K562 (cell line): Measurements from ENCODE around the gene TIMM17B. TPM values are rescaled to one million over a fixed set of nuclear protein-coding genes. Genes with fewer than 3 reads are reported as not detected.

Source experiments
- ATAC-seq: fragments of 200-7000 bp; cut with Tn5 transposase; 3 replicates; pipeline ENCODE4 v1.9.1; 2020; ENCODE audit warnings: moderate library complexity
- BruUV-seq: library from RNA; stranded (reverse); fragments of 400-500 nt; replicated peaks from 2 replicates; lab custom pipeline; 2021; lab: Mats Ljungman, UMichigan
- CTCF ChIA-PET: fragments of 300-600 bp; formaldehyde crosslinking; extraction: SDS; loops from one replicate; lab custom pipeline; 2021; ENCODE audit warnings: low intra/inter-chr PET ratio; lab: Yijun Ruan, JAX
- POLR2A ChIA-PET: fragments of 300-600, 350-650 bp; sonication (Branson Sonifier 250); formaldehyde crosslinking; extraction: SDS; loops from one replicate; lab custom pipeline; 2021; ENCODE audit warnings: antibody characterized with exemption, inconsistent platforms; lab: Yijun Ruan, JAX
- DNase-seq, 4 experiments: peaks; one replicate each; pipeline versions ENCODE4 v3.0.0 to v3.0.0-alpha.2; 2011 to 2018; ENCODE audit warnings: low spot score in 3 of 4, mixed read lengths in 3 of 4; ENCODE audit errors: extremely low read depth in 1 of 4
- FAIRE-seq: peaks from 2 replicates; lab custom pipeline; 2011; peaks lifted over from hg19 to GRCh38; lab: Jason Lieb, UNC
- H2AFZ ChIP-seq: 2 replicates; pipeline ENCODE4 v1.6.0; 2011; ENCODE audit warnings: low read depth, low read length, control low read depth, inconsistent platforms
- H3K27ac ChIP-seq: fragments of 200-600 bp; 3 replicates; pipeline ENCODE4 v1.8.0; 2011; ENCODE audit warnings: low read depth, mild to moderate bottlenecking, control low read depth, inconsistent platforms, low read length, moderate library complexity, mixed read lengths; ENCODE audit errors: extremely low read depth
- H3K27me3 ChIP-seq, 2 experiments: fragments of 300-600 bp in 1 of 2; 2 replicates in 1 of 2; 3 replicates in 1 of 2; pipeline versions ENCODE4 v1.6.0 to v1.8.0; 2011; ENCODE audit warnings: inconsistent platforms in 2 of 2, low read length in 2 of 2, mild to moderate bottlenecking in 1 of 2, mixed read lengths in 1 of 2, moderate library complexity in 1 of 2; ENCODE audit not compliant: control insufficient read depth in 2 of 2, insufficient read depth in 2 of 2
- H3K36me3 ChIP-seq: fragments of 300-600 bp; 3 replicates; pipeline ENCODE4 v1.8.0; 2011; ENCODE audit warnings: mild to moderate bottlenecking, low read length, inconsistent platforms; ENCODE audit not compliant: control insufficient read depth, insufficient read depth
- H3K4me1 ChIP-seq, 2 experiments: fragments of 200-600 bp in 1 of 2; replicated peaks in 1 of 2; 2 replicates in 1 of 2; 3 replicates in 1 of 2; pipeline versions ENCODE4 v1.5.1 to v1.8.0; 2011; ENCODE audit warnings: inconsistent platforms in 2 of 2, low read length in 2 of 2, mild to moderate bottlenecking in 1 of 2, mixed read lengths in 1 of 2, moderate library complexity in 1 of 2; ENCODE audit not compliant: control insufficient read depth in 2 of 2, insufficient read depth in 2 of 2
- H3K4me2 ChIP-seq: 2 replicates; pipeline ENCODE4 v1.6.1; 2011; ENCODE audit warnings: low read length, control low read depth, inconsistent platforms, mixed read lengths; ENCODE audit not compliant: insufficient read depth
- H3K4me3 ChIP-seq: fragments of 200-600 bp; sonication (generic), shearing (Covaris generic); 2 replicates; pipeline ENCODE4 v1.5.1; 2016; ENCODE audit warnings: control low read depth, inconsistent platforms
- H3K79me2 ChIP-seq: fragments of 200-600 bp; 3 replicates; pipeline ENCODE4 v1.8.0; 2011; ENCODE audit warnings: low read length, inconsistent platforms; ENCODE audit not compliant: control insufficient read depth, insufficient read depth
- H3K9ac ChIP-seq, 2 experiments: 2 replicates each; pipeline versions ENCODE4 v1.6.0 to v1.6.1; 2011; ENCODE audit warnings: low read depth in 2 of 2, low read length in 2 of 2, control low read depth in 1 of 2, inconsistent platforms in 1 of 2, mild to moderate bottlenecking in 1 of 2, mixed read lengths in 1 of 2; ENCODE audit not compliant: insufficient read depth in 1 of 2
- H3K9me1 ChIP-seq: one replicate; pipeline ENCODE4 v1.6.0; 2011; ENCODE audit warnings: inconsistent platforms, mild to moderate bottlenecking, low read length, moderate library complexity; ENCODE audit not compliant: control insufficient read depth, insufficient read depth
- H3K9me3 ChIP-seq: replicated peaks from 2 replicates; pipeline ENCODE4 v1.5.1; 2011; ENCODE audit warnings: low read depth, low read length, inconsistent platforms; ENCODE audit not compliant: control insufficient read depth, insufficient read depth
- H4K20me1 ChIP-seq: replicated peaks from 2 replicates; pipeline ENCODE4 v1.6.1; 2011; ENCODE audit warnings: low read length, inconsistent platforms, mixed read lengths; ENCODE audit not compliant: control insufficient read depth, insufficient read depth
- MXI1 ChIP-seq: IDR thresholded peaks from 2 replicates; pipeline ENCODE4 v1.6.1; 2011; ENCODE audit warnings: low read depth, mild to moderate bottlenecking, improper control_type of control experiment, low read length
- RBBP5 ChIP-seq: fragments of 200-600 bp; sonication (generic); IDR thresholded peaks from 2 replicates; pipeline ENCODE4 v1.6.1; 2012; ENCODE audit warnings: borderline replicate concordance, mild to moderate bottlenecking, low read length, control low read depth, inconsistent platforms; ENCODE audit not compliant: insufficient read depth, poor library complexity, severe bottlenecking
- SOX6 ChIP-seq: fragments of 450-650 bp; IDR thresholded peaks from 2 replicates; pipeline ENCODE4 v1.6.1; 2014; ENCODE audit warnings: mild to moderate bottlenecking
- TEAD2 ChIP-seq: fragments of 450-650 bp; IDR thresholded peaks from 2 replicates; pipeline ENCODE4 v1.6.1; 2016; ENCODE audit warnings: missing genetic modification characterization, control low read depth, missing compliant biosample characterization
- XRCC4 ChIP-seq: IDR thresholded peaks from one replicate; pipeline ENCODE4 v1.6.1; 2011; ENCODE audit not compliant: insufficient read depth, insufficient read length; ENCODE audit errors: extremely low read depth
- WGBS: fragments of 100-300 bp; shearing (Covaris generic); methylation state at CpG from one replicate; pipeline ENCODE4 v1.1.6; 2016; ENCODE audit warnings: low coverage, mixed read lengths; ENCODE audit not compliant: insufficient coverage; ENCODE audit errors: missing lambda C conversion rate; 5-methylcytosine and 5-hydroxymethylcytosine counted together
- in situ Hi-C: fragments of 300-500 bp; cut with MboI; formaldehyde crosslinking; loops from 4 replicates; pipeline ENCODE4 v1.15.0; 2018; ENCODE audit warnings: inconsistent platforms, mixed read lengths
- intact Hi-C: fragments of 100-400 bp; cut with micrococcal nuclease; formaldehyde crosslinking; loops from 2 replicates; pipeline ENCODE4 v1.14.2; 2022
- polyA plus RNA-seq, 8 experiments: library from polyadenylated mRNA; depleted of rRNA in 4 of 8; stranded (reverse) in 5 of 8; unstranded in 3 of 8; fragments of >200 nt; fragmentation: Nextera tagmentation in 2 of 8; fragmentation: Illumina TruSeq in 1 of 8; extraction: Ambion mirVana in 2 of 8; extraction: Trizol in 1 of 8; gene quantifications; 2 replicates each; pipeline versions ENCODE4 v1.2.1 to v1.2.3, GENCODE V29; 2011 to 2014; ENCODE audit warnings: inconsistent platforms in 1 of 8, missing spikeins in 1 of 8
- total RNA-seq, 7 experiments: library from RNA; depleted of rRNA in 6 of 7; stranded (reverse); fragments of >200 nt in 6 of 7; fragmentation: Illumina TruSeq in 2 of 7; extraction: Trizol in 2 of 7; gene quantifications; 2 replicates each; pipeline versions ENCODE4 v1.2.1 to v1.2.3, GENCODE V29; 2011 to 2021; ENCODE audit warnings: low replicate concordance in 1 of 7

TIMM17B gene
- total and polyA plus RNA-seq, 9 of the 15 experiments (the other 6 are each of a cell fraction or from before 2014, with no cell fraction given) = 9.9 to 184 (median 115) TPM

- Histone ChIP-seq H4K20me1 (peaks cover 28% of the 10 kb centered on the region), H3K79me2 (peaks cover 61% of the 10 kb centered on the region), H3K27me3 (no peaks in the 10 kb centered on the region; a peak in 1 of 5 replicates), H3K36me3 (peaks cover 62% of the 10 kb centered on the region), H3K9me1 (no peaks in the 10 kb centered on the region), H3K9me3 (no peaks in the 10 kb centered on the region)
- in situ Hi-C loops = no loop called here
- peak in 1 of 4 experiments; percentile 19 for DNase-seq
- POLR2A ChIA-PET = interaction anchor here (1.0 kb wide), 1 partner anchor 18 kb away, joined by 4 read pairs; no protein-coding TSS in a partner anchor
- CTCF ChIA-PET = no interaction called here
- no peak for TF ChIP-seq XRCC4
- 0 out of 2 replicates have a peak, but pooled peaks have one; percentile 6 for TF ChIP-seq MXI1
- 0 out of 2 replicates have a peak, but pooled peaks have one; percentile 13 for TF ChIP-seq TEAD2 (tag)
- peak; percentile 23 for TF ChIP-seq RBBP5
- TF ChIP-seq SOX6 = 0 out of 2 replicates have a peak, but pooled peaks have one; percentile 10
- TF ChIP-seq, all 486 proteins: peak for 4
- intact Hi-C loops = loop anchor here (1.0 to 10.0 kb wide), 2 partner anchors 18 to 285 kb away; no protein-coding TSS in a partner anchor
- Histone ChIP-seq H3K4me1 (peaks cover 29 to 34% of the 10 kb centered on the region in 2 experiments; a peak in 4 of 5 replicates), H3K4me2 (peak overlapping the region; percentile 97), H2AFZ (peak overlapping the region; percentile 54), H3K9ac (peak overlapping the region; percentile 59 to 90), H3K4me3 (peak overlapping the region; percentile 89), H3K27ac (peak overlapping the region; percentile 77)
- ATAC-seq (peak; percentile 25), FAIRE-seq (no peak)
- TSS peak; percentile 76 for BruUV-seq
- under 1% methylated on average over 15 of the region's 15 CpGs for WGBS
These were observed 21.8 kb upstream of the TIMM17B start for GRCh38 chrX:48919360-48919841.
